ENCODE results near the gene RNF149.
A peak's percentile ranks its signal among the peaks of the same experiment; 100 is the strongest.
"Not testable (repeated sequence)": the region's sequence is repeated elsewhere in the genome, so short reads cannot be mapped to it uniquely, and the experiment has no call there.

GRCh38 chr2:101240694-101241093 is 67.8 kb downstream of the RNF149 start:
- TF ChIP-seq CTCF (IDR thresholded peaks at IDR 0.05) = peak; percentile 55
- TF ChIP-seq EZH2phosphoT487, EZH2 (IDR thresholded peaks at IDR 0.05): not testable (repeated sequence)
